Activated naive CD4-positive, alpha-beta T cell (primary cell): ENCODE results near the gene NECTIN1.

Source experiments
- DNase-seq, 4 experiments: peaks; one replicate each; lab custom pipeline; 2025; lab: John Stamatoyannopoulos, UW

The NECTIN1 gene

GRCh38 chr11:119692540-119692820, 36.5 kb downstream of the NECTIN1 start:
- no peak for DNase-seq

- no peak for DNase-seq
Measured at GRCh38 chr11:119691701-119692539, 37.1 kb downstream of the NECTIN1 start.

GRCh38 chr11:119691020-119691666, 37.9 kb downstream of the NECTIN1 start:
- DNase-seq, result no peak

- DNase-seq, result no peak
Measured at GRCh38 chr11:119689302-119689701, 39.7 kb downstream of the NECTIN1 start.

- no peak for DNase-seq
Measured at GRCh38 chr11:119688356-119688755, 40.6 kb downstream of the NECTIN1 start.

GRCh38 chr11:119687373-119688046, 41.5 kb downstream of the NECTIN1 start:
- DNase-seq, result no peak

- no peak for DNase-seq
Measured at GRCh38 chr11:119686177-119686882, 42.7 kb downstream of the NECTIN1 start.

GRCh38 chr11:119685111-119685746, 43.8 kb downstream of the NECTIN1 start:
- DNase-seq, result no peak

- DNase-seq, result no peak
Measured at GRCh38 chr11:119684361-119685110, 44.5 kb downstream of the NECTIN1 start.

GRCh38 chr11:119683783-119684182, 45.2 kb downstream of the NECTIN1 start:
- DNase-seq, result no peak

- no peak for DNase-seq
Measured at GRCh38 chr11:119681361-119681910, 47.6 kb downstream of the NECTIN1 start.

GRCh38 chr11:119680541-119681360, 48.2 kb downstream of the NECTIN1 start:
- DNase-seq, result no peak

- no peak for DNase-seq
Measured at GRCh38 chr11:119679346-119679745, 49.7 kb downstream of the NECTIN1 start.

GRCh38 chr11:119678351-119678750, 50.6 kb downstream of the NECTIN1 start:
- no peak for DNase-seq

- no peak for DNase-seq
Measured at GRCh38 chr11:119677840-119678239, 51.2 kb downstream of the NECTIN1 start.

- DNase-seq, result no peak
Measured at GRCh38 chr11:119676461-119677020, 52.5 kb downstream of the NECTIN1 start.

GRCh38 chr11:119673759-119674336, 55.2 kb downstream of the NECTIN1 start:
- DNase-seq, result no peak

- no peak for DNase-seq
Measured at GRCh38 chr11:119673052-119673758, 55.8 kb downstream of the NECTIN1 start.

- DNase-seq, result no peak
Measured at GRCh38 chr11:119672597-119672996, 56.4 kb downstream of the NECTIN1 start.
